ENCODE measurements around the gene ARFGAP1. TPM values are rescaled to one million over a fixed set of nuclear protein-coding genes. Genes with fewer than 3 reads are reported as not detected.
"Not testable (repeated sequence)": the region's sequence is repeated elsewhere in the genome, so short reads cannot be mapped to it uniquely, and the experiment has no call there.

The ARFGAP1 gene
- total RNA-seq, 1 donor, result 85.5 TPM

- no peak for TF ChIP-seq CTCF (IDR thresholded peaks at IDR 0.05; ENCODE audit: insufficient read depth, low read depth, low read length)
- no peak for DNase-seq (ENCODE audit: low read depth)
- H3K4me3 ChIP-seq (ENCODE audit: low read depth, low read length), result no peak overlapping the region
Measured at GRCh38 chr20:63247671-63248228, 24.9 kb upstream of the ARFGAP1 start.

DNA sequence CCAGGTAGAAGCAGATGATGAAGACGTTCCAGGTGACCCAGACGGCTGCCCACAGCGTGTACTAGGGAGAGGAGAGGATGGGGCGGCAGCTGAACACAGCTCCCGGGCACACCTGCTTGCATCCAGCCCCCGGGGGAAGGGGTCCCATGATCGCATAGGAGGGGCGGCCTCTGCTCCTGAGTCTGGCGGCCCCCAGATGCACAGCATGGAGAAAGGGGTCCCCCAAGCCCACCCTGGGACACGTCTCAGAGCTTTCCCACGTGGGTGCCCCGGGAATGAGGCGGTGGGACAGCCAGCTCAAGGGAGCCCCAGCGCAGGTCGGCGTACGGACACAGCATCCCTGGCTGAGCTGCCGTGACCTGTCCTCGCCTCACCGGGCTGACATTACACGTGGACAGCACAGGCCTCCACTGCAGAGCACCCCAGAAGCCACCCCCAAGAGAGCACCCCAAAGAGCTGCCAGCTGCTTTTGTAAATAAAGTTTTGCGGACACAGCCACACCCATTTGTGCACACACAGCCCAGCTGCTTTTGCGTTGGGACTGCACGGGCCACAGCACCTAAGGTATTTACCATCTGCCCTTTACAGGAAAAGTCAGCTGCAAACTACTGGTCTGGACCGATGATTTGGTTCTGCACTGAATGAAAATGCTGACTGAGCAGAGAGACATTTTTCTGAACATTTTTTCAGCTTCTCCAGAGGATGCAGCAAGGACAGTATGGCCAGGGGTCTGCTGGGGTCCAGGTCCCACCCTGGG, 23.6 kb upstream of the ARFGAP1 start:
- H3K4me3 ChIP-seq (ENCODE audit: low read depth, low read length), result no peak overlapping the region
- no peak for TF ChIP-seq CTCF (IDR thresholded peaks at IDR 0.05; ENCODE audit: insufficient read depth, low read depth, low read length)
- no peak for DNase-seq (ENCODE audit: low read depth)

- H3K4me3 ChIP-seq (ENCODE audit: low read depth, low read length), result no peak overlapping the region
- DNase-seq (ENCODE audit: low read depth), result no peak
- TF ChIP-seq CTCF (IDR thresholded peaks at IDR 0.05; ENCODE audit: insufficient read depth, low read depth, low read length), result no peak
Measured at GRCh38 chr20:63249891-63250290, 22.7 kb upstream of the ARFGAP1 start.

GRCh38 chr20:63251350-63251749, 21.3 kb upstream of the ARFGAP1 start:
- peak; percentile 31 for TF ChIP-seq CTCF (IDR thresholded peaks at IDR 0.05; ENCODE audit: insufficient read depth, low read depth, low read length)
- not testable (repeated sequence) for DNase-seq (ENCODE audit: low read depth)

GRCh38 chr20:63252284-63252711, 20.3 kb upstream of the ARFGAP1 start:
- no peak for DNase-seq (ENCODE audit: low read depth)

More at GRCh38 chr20:63251350-63251749, 21.3 kb upstream of the ARFGAP1 start:
- H3K4me3 ChIP-seq (ENCODE audit: low read depth, low read length), result not testable (repeated sequence)

DNA sequence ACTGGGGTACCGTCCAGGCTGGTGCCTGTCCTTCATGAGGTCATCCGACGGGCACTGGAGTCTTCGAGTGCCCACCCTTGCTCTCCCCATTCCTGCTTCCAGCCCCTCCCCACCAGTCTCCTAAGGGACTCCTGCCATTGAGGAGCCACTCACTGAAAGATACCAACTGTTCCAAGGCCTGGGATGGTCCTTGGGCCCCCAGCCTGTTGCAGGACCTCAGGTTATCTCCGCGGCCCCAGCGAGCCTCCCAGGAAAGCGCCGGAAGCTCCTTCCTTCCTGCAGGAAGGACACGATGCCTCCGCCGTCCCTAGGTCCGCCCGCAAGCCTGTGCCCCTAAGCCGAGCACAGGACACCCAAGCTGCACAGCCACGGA, 19.6 kb upstream of the ARFGAP1 start:
- DNase-seq (ENCODE audit: low read depth), result no peak

More at GRCh38 chr20:63252284-63252711, 20.3 kb upstream of the ARFGAP1 start:
- no peak for TF ChIP-seq CTCF (IDR thresholded peaks at IDR 0.05; ENCODE audit: insufficient read depth, low read depth, low read length)
- H3K4me3 ChIP-seq (ENCODE audit: low read depth, low read length), result no peak overlapping the region

More for the DNA sequence above, 19.6 kb upstream of the ARFGAP1 start:
- no peak for TF ChIP-seq CTCF (IDR thresholded peaks at IDR 0.05; ENCODE audit: insufficient read depth, low read depth, low read length)
- peak overlapping the region; percentile 23 for H3K4me3 ChIP-seq (ENCODE audit: low read depth, low read length)
